Stimulated activated CD8-positive, alpha-beta memory T cell treated with anti-CD3 and anti-CD28 coated beads, Interleukin-7, amount 100 ng/mL, for 24 hours (primary cell): ENCODE results near the gene POLRMT.
A peak's percentile ranks its signal among the peaks of the same experiment; 100 is the strongest.
"Not testable (repeated sequence)": the region's sequence is repeated elsewhere in the genome, so short reads cannot be mapped to it uniquely, and the experiment has no call there.

Source experiments
- DNase-seq: peaks from one replicate; pipeline ENCODE4 v3.0.0-alpha.2; 2020; ENCODE audit warnings: low read depth

The POLRMT gene

GRCh38 chr19:626566-626965, 6.8 kb downstream of the POLRMT start:
- DNase-seq: not testable (repeated sequence)

DNA sequence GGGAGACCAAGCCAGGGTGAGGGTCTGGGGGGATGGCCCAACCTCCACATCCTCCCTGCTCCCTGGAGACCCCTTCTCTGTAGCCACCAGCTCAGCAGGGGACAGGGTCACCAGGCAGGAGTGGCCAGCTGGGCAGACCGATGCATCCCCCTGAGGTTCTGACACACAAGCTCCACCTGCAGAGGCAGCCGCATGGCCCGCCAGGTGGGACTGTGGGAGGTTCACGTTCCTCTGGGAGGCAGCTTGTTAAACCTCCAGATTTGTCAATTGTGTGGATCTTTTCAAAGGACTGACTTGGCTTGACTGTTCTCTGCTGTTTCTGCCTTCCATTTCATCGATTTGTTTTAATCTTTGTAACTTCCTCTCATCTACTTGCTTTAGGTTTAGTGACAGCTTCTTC, 8.1 kb downstream of the POLRMT start:
- no peak for DNase-seq

GRCh38 chr19:624433-625109, 8.8 kb downstream of the POLRMT start:
- DNase-seq: no peak

DNA sequence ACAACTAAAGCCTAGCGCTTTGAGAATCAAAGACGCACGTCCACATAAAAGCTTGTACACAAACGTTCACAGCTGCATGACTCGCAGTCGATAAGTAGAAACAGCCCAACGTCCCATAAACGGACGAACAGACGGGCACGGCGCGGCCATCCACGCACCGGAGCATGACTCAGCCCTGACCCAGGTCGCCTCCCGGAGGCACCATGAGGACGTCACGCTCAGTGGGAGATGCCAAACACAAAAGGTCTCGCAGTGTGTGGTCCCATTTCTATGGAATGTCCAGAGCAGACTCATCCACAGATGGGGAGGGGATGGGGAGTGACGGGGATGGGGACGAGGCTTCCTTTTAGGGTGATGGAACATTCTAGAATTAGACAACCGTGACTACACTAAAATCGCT, 9.4 kb downstream of the POLRMT start:
- DNase-seq: no peak

GRCh38 chr19:623175-623916, 10.0 kb downstream of the POLRMT start:
- DNase-seq: no peak

- no peak for DNase-seq
These were observed 10.7 kb downstream of the POLRMT start for GRCh38 chr19:622666-623065.

DNA sequence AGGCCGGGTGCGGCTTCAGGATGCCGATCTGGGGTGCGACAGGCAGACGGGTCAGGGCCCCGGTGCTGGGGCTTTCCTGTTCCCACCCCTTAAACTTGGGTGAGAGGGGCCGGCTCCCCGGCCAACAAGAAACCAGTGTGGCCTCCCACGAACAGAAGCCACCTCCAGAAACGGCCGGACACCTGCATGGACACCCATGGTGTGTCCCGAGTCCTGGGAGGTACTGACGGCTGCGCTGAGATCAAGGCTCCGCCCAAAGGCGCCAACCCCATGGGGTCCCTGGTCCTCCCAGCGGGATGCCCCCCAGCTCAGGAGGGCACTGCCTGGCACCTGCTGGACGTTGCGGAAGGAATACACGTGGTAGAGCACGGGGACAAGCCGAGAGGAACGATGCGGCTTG, 11.5 kb downstream of the POLRMT start:
- DNase-seq: no peak

DNA sequence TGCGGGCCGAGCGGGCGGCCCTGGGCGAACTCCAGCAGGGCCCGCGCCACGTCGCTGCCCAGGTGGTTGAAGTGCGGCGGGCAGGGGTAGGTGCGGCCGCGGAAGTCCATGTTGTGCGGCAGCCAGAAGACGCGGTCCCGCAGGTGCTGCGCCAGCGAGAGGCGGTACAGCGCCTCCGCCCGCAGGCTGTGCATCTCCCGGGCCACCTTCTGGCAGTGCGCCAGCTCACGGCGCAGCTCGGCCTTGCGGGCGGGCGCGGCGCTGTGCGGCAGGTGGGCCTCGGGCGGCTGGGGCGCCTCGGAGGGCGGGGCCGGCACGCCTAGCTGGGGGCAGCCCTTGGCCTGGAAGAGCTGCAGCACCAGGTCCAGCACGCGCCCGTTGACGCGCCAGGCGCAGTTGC, 12.1 kb downstream of the POLRMT start:
- not testable (repeated sequence) for DNase-seq

DNA sequence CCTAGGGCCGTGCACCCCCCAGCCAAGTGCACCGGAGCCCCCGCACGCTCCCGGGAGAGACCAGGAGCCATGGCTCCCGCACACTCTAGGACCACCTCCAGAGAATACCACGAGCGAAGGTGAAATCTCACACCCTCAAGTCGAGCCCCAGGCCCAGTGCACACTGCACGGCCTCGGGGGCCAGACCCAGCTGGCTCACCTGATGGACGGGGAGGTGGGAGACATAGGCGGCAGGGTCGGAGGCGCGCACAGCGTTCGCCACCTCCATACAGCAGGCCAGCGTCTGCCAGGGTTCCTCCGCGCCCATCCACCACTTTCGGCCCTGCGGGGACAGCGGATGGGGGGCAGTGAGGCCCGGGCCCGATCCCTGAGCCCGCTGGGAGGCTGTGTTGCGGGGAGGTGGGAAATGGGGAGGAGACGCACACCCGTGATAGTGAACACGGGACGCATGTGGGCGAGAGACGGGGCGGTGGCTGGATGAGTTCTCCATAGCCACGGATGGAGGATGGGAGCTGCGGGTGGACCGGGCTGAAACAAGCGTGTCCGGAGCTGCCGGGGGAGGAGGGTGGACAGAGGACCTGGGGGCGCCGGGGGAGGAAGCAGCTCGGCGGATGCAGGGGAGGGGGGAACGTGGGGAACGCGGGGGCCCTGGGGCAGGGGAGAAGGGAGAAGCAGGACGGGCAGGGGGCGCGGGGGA, 13.0 kb downstream of the POLRMT start:
- DNase-seq: no peak

DNA sequence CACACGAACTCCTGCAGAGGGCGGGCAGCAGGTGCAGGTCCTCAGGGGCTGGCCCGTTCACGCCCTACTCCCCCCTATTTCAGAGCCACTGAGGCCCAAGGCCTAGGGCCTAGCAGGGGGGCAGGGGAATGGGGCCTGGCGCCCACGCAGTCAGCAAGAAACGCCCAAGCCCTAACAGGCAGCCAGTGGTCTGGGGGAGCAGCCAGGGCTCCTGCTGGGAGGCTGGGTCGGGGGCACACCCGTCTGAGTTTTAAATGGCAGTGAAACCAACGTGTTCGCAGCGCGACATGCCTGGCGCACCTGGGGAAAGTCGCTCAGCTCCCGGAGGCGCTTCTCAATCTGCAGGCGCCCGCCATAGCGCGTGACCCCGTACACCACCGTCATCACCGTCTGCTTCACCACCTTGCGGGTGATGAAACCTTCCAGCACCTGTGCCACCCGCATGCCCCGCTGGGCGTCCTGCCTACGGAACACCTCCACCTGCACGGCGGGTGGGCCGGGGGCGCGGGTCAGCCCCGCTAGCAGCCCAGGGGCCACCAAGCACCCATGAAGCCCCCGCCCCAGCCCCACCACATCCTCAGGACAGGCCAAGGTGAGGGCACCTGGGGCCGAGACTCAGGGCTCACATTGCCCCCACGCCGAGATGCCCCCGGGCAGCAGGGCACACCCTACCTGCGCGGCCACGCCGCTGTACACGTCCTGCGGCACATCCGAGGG, 13.9 kb downstream of the POLRMT start:
- no peak for DNase-seq

GRCh38 chr19:618674-619285, 14.6 kb downstream of the POLRMT start:
- DNase-seq: no peak

DNA sequence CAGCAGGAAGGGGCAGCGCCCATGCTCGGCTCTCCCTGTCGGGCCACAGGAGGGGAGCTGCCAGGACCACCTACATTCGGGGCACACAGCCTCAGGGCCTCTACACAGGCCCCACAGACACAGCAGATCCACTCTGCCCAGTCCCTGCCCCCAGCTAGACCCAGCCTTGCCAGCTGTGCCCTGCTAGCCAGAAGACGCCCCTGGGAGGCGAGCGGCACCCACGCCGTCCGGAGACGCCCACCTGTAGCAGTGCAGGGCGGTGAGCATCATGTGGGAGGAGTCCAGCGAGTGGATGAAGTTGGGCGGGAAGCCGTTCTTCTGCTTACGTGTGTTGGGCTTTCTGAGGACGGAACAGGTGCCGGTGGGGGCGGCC, 15.1 kb downstream of the POLRMT start:
- no peak for DNase-seq

GRCh38 chr19:617551-618246, 15.6 kb downstream of the POLRMT start:
- DNase-seq: no peak

DNA sequence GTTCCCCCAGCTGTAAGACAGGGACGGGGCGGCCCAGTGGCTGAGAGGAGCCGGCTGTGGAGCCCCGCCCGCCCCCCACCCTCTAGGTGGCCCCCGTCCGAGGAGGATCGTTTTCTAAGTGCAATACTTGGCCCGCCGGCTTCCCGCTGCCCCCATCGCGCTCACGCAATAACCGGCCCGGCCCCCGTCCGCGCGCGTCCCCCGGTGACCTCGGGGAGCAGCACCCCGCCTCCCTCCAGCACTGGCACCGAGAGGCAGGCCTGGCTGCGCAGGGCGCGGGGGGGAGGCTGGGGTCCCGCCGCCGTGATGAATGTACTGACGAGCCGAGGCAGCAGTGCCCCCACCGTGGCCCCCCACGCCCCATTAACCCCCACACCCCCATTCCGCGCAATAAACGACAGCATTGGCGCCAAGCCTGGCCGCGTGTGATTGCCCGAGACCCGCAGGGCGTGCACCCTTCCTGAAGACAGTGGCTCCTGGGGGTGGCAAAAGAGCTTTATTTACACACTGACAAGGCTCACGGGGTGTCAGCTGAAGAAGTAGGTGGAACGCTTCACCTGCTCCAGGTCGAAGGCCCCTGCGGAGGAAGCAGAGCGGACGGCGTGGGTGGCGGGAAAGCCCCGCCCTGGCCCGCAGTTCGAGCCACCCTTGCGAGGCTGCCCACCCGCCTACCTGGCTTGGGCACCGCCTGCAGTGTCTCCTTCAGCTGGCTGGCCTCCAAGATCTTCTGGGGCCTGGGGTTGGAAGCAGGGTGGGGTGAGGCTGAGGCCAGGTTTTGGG, 16.4 kb downstream of the POLRMT start:
- no peak for DNase-seq

DNA sequence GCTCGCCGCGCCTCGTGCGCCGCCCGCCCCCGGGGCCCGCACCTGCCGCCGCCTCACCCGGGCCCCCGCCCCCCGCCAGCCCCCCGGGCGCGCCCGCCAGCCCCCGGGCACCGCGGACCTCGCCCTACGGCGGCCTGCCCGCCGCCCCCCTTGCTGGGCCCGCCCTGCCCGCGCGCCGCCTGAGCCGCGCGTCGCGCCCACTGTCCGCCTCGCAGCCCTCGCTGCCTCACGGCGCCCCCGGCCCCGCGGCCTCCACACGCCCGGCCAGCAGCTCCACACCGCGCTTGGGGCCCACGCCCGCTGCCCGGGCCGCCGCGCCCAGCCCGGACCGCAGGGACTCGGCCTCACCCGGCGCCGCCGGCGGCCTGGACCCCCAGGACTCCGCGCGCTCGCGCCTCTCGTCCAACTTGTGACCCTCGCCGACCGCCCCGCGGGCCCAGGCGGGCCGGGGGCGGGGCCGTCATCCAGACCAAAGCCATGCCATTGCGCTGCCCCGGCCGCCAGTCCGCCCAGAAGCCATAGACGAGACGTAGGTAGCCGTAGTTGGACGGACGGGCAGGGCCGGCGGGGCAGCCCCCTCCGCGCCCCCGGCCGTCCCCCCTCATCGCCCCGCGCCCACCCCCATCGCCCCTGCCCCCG, 17.2 kb downstream of the POLRMT start:
- no peak for DNase-seq

DNA sequence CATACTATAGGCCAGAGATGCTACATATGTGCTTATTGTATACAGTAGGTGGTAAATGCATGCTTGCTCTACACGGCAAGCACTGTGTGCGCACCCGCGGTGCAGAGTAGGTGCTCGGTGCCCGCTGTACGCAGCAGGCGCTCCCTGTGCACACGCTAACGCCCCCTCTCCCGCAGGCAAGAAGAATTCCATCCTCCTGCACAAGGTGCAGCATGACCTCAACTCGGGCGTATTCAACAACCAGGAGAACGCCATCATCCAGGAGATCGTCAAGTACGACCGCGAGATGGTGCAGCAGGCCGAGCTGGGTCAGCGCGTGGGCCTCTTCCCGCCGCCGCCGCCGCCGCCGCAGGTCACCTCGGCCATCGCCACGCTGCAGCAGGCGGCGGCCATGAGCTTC, 17.7 kb downstream of the POLRMT start:
- no peak for DNase-seq

DNA sequence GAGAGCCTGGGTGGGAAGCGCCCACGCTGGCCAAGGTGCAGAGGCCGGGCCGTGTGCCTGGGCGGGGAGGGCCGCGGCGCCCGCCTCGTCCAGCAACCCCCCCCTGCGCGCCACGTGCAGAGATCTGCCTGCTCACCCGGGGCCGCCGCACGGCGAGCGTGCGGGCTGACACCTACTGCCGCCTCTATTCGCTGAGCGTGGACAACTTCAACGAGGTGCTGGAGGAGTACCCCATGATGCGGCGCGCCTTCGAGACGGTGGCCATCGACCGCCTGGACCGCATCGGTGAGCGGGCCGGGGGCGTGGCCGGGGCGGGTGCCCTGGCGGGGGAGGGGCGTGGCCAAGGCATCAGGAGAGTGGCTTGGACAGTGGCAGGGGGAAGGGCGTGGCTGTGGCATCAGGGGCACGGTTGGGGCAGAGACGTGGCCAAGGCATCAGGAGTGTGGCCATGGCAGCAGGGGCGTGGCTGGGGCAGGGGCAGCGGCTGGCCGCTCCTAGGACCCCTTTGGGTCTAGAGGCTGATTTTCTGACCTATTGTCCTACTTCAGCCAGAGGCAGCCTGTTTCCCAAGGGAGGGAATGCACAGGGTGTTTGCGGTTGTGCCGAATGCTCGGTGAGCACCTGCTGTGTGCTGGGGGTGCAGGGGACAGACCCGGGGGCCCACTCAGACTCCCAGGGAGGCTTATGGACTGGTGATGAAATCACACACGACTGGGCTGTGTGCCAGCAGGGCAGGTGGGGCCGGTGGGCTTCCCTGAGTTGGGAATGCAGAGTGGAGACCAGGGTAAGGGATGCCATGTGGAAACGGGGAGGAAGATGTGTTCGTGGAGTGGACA, 19.4 kb downstream of the POLRMT start:
- DNase-seq: no peak

DNA sequence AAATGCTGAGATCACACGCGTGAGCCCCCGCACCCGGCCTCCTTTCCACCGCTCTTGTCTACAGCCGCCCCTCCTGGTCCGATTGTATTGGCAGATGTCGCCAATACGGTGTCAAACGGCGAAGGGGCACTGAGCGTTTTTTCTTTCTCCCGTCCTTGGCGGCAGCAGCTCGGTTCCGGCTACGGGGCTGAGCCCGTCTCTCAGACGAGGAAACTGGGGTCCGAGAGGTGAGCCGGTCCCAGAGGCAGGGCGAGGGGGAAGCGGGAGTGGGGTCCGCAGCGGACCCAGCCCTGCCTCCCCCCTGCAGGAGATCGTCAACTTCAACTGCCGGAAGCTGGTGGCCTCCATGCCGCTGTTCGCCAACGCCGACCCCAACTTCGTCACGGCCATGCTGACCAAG, 20.4 kb downstream of the POLRMT start:
- no peak for DNase-seq

DNA sequence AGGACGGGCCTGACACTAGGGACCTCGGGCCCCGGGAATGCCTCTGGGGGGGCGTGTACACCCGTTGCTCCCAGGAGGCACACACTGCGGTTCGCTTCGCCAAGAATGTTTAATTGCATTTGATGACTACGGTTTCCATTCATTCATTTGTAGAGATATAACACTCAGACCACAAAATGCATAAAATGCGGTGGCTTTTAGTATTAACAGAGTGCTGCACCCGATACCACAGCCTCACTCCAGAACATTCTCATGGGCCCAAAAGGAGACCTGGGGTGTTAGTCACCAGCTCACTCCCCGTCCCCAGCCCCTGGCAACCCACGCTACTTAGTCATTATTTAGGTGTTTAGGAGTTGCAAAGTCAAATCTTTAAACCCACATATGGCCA, 21.9 kb downstream of the POLRMT start:
- peak; percentile 43 for DNase-seq
